Stimulated activated CD8-positive, alpha-beta memory T cell treated with anti-CD3 and anti-CD28 coated beads, Interleukin-15, amount 100 ng/mL, for 48 hours (primary cell): Measurements from ENCODE around the gene SDK2.
"Not testable (repeated sequence)": the region's sequence is repeated elsewhere in the genome, so short reads cannot be mapped to it uniquely, and the experiment has no call there.

ENCODE experiments used
- DNase-seq, 2 donors: peaks; one replicate each; pipeline ENCODE4 v3.0.0-alpha.2; 2020; ENCODE audit warnings: low read depth in 2 of 2

Gene SDK2

DNA sequence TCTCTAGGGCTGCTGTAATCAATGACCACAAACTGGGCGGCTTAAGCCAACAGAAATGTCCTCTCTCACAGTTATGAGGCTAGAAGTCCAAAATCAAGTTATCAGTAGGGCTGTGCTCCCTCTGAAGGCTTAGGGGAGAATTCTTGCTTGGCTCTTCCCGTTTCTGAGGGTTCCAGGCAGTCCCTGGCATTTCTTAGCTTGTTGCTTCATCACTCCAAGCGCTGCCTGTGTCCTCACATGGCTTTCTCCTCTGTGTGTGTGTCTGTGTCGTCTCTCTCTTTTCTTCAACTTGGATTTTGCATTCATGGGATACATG lies 318.8 kb downstream of the SDK2 start:
- DNase-seq = no peak

DNA sequence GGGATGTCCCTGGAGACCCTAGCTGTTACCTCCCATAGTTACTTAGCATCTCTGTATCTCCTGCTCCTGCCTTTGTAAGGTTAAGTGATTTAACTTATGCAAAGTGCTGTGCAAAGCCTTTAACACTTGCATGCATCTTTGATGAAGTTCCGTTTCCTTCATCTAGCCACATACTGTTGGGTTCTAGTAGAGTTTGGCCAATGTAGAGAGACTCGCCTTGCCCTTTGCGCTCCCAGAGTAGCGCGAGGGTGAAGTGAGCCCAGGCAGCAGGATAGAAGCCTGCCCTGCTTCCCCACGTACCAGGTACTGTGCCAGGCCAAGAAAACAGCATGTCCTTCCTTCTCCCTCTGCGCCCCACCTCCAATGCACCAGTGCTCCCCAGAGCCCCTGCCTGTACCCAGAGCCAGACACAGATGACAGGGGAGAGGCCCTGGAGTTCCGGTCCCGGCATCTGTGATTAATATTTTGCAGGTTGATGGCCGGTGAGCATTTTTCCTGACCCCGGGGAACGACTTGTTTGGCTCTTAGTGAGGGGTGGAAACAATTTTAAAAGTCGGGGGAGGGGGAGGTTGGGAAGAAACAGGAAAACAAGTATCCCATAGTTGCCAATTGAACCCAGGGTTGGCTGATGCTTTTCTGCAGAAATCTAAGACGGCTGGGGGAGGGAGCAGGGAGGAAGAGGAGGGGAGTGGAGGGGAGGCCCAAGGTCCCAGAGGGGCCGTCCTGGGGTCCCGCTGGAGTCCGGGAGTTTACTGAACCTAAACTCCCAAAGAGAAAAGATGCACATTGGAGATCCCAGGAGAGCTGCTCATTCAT lies 319.3 kb downstream of the SDK2 start:
- no peak for DNase-seq

DNA sequence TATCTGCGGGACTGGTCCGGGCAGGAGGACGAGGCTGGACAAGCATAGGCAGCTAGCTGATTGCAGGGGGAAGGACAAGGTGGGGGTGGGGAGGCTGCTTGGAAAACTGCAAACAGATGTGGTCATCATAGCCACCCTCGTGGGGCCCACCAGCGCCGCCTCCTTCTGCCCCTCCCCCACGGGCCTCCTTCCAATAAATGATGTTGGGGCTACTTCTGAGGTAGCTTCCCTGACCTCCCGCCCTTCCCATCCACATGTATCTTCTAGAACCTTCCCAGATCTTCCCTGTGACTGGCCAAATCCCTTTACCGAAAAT lies 320.1 kb downstream of the SDK2 start:
- no peak for DNase-seq

DNA sequence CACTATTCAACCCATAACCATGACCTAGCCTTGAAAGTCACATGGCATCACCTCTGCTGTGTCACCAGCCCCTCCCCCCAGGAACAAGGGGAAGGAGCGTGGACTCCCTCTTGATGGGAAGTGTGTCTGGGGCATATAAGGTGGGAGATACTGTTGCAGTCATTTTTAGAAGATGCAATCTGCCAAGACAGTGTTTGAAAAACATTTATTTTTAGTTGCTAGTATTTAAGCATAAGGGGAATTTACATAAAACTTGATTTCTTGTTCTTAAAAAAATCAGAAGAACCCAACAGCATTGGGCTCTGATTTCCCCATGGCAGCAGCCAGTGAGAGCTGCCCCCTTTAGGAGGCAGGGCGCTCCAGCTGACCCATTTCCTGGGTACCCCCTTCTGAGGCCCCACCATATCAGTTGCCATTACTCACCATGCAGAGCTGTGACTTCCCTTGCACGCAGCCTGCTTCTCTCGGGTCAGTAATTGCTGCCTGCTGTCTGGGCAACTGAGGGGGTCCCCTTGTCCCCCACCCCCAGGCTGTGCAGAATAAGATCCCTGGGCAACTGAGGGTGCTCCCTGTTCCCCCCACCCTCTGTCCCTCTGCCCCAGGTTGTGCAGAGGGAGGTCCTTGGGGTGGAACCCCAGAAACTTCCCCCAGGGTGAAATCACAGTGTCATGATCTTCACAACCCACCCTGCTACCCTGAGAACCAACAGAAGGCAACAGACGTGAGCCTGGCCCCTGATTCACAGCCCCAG lies 320.7 kb downstream of the SDK2 start:
- no peak for DNase-seq

DNA sequence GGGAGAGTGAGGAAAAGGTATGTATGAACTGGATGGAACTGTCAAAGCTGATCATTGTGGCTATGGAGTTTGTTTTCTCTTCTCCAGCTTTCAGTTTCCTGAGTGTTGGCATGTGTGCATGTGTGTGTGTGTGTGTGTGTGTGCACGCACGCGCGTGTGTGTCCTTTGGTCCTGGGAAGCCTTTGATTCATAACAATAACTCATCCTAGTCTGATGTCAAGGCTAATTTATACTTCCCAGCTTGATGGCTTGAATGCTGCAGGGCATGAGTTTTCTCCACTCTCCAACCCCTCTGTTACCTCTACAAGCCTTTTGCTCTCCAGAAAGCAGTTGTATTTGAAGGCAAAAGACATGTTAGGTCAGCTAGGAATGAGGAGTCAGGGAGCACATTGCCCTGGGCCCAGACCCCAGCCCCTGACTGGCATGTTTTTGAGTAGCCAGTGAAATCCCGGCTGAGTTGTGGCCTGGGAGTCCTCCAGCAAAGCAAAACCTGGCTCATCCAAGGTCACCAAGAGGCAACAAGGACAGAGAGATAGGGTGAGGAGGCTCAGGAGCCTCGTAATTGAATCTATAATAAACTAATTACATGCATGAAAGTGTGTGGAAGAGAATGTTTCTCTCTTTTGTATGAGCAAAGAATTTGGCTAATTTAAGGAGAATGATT lies 323.5 kb downstream of the SDK2 start:
- DNase-seq = no peak

DNA sequence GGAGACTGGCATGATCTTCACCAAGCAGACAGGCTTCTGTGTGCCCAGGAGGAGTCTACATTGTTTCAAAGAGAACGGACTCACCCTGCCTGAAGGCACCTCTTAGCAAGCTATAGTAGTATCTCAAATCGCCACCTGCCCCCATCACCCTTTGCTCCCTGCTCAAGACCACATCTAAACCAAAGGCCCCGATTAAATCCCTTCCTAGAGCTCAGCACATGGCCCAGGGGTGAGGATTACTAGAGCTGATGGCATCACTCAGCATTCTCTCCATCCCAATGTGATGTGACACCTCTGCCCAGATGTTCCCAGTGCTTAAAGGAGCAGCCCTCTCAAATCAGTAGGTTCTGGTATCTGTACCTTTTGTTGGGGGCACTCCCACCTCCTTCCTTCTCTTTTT lies 324.5 kb downstream of the SDK2 start:
- DNase-seq = no peak

DNA sequence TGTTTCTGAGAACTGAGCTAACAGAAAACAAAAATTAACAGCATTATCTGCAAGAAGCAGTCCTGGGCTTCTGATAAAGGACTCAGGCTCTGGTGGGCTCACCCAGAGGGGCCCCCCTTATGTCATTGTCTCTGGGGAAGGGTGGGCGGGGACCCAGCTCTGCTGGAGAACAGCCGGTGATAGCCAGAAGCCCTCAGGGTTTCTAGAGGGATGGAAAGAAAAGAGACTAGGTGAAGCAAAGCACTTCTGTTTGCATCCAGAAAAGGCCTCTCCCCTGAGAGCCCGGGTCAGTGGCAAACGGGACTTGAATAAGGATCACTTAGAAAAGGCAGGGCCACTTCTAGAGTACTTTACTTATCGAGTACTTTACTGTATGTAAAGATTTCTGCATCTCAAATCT lies 325.4 kb downstream of the SDK2 start:
- no peak for DNase-seq

DNA sequence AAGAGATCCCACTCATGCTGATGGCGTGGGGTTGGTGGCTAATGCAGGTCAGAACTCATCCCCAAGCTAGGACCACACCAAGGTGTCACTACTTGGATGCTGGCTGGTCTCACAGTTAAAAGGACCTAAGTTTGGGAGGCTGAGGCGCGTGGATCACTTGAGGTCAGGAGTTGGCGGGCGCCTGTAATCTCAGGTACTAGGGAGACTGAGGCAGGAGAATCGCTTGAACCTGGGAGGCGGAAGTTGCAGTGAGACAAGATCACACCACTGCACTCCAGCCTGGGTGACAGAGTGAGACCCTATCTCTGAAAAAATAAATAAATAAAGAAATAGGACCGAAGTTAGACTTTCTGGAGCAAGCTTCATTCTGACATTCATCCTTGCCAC lies 325.8 kb downstream of the SDK2 start:
- DNase-seq = no peak

DNA sequence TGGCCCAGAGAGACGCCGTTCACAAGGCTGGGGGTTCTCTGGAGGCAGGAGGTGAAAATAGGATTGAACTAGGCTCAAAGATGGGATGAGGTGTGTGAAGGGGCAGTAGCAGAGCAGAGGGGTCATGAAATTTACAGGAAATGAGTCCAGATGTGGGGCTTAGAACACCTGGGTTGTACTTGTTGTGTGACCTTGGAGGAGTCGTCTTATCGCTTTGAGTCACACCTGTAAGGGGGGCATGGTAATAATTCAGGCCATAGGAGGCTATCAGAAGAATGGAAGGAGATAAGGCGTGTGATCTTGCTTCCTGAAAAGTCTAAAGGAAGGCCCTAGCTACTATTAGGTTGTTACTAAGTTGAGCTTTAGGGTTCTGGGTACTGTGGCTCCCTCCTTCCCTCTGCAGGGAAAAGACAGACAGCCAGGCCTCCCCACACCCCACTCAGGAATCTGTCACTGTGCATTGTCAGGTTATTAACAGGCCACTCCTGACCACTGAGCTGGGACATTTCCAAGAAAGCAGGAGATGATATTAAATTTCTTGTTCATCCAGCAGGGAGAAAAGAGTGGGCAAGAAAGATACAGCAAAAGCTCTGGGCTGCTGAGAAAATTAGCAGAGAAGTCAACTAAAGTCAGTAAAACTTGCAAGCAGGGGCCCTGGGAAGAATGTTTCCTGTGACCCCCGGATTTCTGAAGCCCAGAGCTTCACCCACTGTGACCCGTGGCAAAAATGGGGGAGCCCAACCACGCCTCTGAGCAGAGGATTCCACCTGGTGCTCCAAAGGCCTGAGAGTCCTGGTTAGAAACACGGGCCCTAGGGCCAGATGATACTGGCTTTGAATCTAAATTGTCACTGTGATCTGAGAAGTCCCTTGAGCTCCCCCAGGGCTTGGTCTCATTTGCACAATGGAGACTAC lies 326.5 kb downstream of the SDK2 start:
- DNase-seq = no peak

DNA sequence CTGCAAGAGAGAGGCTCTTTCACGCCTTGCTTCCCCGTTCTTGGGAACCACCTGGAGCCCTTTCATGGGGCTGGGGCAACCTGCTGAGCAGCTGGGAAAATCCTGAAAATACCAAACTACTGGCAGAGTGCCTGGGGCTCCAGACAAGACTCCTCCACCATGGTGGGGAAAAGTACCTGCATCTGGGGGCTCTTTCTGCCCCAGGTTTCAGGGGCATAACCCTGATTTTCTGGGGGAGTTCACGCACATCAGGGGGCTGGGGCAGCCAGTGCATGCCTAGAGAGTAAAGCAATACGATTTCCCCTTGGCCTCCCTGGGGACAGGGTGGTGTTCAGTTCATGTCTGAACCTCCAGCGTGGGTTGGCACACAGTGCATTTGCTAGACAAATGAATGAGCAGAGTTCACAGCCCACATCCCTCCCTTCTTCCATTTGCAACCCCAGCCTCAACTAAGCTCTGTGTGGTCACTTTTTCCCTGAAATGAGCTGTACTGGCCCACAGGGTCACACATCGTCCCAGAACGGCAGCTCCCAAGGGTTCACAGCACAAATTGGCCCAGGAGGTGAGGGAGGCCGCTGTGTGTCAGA lies 327.2 kb downstream of the SDK2 start:
- DNase-seq = no peak

DNA sequence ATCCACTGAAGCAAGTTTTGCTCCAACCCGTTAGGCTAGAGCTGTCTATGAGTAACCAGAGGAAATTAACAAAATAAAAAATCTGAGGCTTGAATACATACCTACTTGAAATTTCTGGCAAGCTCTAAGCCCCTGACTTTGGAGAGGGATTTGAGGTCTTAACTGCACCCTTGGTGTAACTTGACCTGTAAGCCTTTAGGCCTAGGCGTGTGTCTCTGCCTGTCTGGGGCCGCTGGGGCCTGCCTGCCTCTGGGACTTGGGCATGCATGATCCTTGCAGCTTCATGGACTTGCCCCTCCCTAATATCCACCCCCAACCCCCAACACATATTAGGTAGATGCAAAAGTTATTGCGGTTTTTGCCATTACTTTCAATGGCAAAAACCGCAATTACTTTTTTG lies 328.8 kb downstream of the SDK2 start:
- DNase-seq = no peak

DNA sequence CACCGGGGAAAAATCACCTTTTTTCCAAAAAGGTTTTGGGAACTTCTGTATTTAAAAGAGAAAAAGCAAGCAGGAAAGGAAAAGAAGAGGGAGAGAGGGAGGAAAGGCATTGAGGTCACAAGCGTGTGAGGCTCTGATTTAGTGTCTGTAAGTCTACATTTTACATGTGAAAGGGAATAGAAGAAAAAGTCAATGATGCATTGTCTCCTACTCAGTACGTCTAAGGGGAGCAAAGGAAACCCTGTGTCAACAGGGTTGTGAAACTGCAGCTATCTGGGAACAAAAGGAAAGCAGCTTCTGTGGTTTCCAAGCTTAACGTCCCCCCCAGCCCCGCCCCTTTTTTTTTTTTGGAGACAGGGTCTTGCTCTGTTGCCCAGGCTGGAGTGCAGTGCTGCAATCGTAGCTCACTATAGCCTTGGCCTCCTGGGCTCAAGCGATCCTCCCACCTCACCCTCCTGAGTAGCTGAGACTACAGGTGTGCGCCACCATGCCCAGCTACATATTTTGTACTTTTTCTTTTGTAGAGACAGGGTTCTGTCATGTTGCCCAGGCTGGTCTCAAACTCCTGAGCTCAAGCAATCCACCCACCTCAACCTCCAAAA lies 330.6 kb downstream of the SDK2 start:
- no peak for DNase-seq

DNA sequence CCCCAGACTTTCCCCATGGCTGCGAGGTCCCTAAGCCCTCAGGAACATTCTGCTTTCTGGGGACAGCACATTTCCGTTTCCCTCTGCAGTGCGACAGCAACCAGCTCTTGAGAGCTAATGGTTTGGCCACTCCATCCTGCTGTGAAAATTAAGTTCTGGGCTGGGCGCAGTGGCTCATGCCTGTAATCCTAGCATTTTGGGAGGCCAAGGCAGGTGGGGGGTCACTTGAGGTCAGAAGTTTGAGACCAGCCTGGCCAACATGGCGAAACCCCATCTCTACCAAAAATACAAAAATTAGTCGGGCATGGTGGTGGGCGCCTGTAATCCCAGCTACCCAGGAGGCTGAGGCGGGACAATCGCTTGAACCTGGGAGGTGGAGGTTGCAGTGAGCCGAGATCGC lies 331.4 kb downstream of the SDK2 start:
- DNase-seq = not testable (repeated sequence)

DNA sequence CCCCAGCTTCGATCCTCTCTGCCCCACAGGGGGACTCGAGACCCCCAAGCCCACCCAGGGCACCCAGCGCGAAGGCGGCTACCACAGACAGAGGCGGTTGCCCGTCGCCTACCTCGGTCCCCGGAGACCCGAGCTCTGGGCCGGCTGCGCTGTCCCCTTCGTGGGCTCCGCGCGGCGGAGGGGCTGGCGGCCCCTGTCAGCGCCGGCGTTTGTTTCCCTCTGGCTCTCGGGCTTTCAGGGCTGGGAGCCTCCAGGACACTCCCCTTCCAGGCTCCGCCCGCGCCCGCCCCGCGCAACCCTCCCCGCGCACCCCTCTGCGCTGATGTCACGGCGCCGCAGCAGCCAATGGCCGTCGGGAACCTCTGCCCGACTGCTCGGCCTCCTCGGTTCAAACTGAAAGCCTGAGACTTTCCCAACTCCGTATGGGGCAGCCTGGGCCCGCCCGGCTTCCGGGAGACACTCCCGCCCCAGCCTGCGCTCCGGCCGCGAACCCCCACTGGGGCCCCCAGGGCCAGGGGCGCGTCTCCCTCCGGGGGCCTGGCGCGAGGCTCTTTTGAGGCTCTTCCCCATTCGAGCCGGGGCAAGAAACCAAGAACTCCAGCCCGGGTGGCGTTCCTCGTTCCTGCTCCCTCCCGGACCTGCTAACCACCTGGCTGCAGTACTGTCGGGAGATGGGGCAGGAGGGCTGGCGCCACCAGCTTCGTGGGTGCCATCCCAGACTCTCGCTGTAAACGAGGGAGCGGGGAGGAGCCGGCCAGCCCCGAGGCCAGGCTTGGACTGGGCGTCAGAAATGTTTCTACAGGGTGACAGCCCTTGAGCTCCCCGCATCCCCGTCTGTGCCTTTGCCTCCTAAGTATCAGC lies 332.2 kb downstream of the SDK2 start, which contains the start of gene CDC42EP4:
CDC42EP4 (minus strand) TSS at position 221 of the 861 bp plus-strand sequence. CDS start 25,501 bp downstream, outside the sequence.
- peak; percentile 77 to 81 for DNase-seq

DNA sequence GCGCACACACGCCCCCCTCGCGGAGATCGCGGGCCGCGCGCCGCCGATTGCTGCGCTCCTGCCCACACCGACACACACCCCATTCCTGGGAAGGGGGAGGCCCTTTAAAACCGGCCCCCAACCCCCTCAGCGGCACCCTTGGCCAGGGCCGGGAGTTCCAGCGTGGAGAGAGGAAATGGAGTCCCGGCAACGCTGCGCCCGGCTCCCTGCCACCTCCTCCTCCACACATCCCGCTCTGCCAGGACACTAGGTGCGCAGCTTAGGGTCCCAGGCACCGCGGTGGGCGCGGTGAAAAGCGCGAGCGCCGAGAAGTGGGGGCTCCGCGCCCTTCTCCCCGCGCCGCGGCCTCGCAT lies 332.8 kb downstream of the SDK2 start:
- peak in 1 of 2 donors; percentile 11 for DNase-seq

DNA sequence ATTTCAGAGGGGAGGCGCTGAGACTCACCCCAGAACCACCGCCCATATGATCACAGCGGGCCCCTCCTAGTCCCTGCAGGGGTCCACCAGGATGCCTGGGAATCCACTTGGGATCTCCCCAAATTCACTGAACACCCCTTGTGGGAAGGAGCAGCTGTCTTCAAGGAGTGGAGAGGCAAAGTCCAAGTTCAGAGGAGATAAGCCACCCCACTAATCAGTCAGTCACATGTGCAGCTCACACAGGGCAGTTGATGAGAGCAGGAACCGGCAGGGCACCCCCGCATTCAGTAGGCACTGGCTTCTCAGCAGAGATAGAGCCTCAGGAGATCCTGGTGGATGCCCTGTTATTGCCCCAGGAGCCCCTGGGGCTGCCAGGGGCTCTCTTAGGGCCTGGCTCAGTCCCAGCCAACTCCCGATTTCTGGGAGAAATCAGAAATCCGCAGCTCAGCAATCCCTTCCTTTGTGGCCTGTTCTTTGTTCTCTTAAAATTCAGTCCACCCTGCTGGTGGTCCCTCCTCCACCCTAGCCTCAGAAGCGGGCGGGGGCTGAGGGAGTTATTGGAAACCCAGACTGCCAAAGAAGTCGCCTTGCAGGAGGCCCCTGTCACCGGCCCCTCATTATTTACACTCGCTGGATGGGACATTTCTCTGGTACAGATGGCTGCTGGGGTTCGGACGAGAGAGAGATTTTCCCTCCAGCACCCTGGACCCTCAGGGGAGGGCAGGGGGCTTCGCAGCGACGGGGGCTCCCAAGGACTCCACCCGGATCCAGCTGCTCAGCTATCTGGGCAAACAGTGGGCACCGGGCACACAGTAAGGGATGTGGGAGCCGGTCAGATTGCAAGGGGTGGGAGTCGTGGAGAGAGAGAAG lies 334.3 kb downstream of the SDK2 start:
- no peak for DNase-seq

DNA sequence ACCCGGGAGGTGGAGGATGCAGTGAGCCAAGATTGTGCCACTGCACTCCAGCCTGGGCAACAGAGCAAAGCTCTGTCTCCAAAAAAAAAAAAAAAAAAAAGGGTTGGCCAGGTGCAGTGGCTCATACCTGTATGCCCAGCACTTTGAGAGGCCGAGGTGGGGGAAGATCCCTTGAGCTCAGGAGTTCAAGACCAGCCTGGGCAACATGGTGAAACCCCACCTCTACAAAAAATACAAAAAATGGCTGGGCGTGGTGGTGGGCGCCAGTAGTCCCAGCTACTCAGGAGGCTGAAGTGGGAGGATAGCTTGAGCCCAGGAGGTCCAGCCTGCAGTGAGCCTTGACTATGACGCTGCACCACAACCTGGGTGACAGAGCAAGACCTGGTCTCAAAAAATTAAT lies 335.3 kb downstream of the SDK2 start:
- not testable (repeated sequence) for DNase-seq

DNA sequence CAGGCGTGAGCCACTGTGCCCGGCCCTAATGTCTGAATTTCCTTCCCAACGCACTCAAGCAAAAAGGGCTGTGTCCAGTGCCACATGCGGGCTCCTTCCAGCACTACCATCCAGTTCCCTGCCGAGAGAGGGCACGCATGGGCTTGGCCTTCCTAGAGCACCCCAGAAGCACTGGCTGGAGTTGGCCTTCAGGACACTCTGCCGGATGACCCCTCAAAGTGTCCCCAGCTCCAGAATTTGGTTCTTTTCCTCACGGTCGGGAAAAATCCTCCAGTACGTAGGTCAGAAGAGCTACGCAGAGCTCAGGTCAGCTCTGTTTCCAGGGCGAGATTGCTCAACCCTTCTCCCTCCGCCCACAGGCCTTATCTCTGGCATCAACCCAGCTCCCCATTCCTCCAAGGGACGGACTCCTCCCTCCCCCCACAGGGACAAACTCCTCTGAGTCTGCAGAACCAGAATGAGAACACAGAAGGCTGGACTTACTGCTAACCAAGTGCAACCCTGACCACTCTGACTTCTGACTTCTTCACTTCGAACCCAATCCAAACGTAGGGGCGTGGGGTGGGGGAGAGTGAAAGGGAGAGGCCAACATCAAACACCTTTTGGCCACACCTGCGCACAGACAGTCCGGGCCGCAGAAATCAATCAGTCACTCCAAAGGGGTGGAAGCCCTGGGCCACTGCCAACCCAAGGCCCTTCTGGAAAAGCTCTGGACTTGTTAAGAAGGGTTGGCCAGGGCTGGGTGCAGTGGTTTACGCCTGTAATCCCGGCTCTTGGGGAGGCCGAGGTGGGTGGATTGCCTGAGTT lies 336.0 kb downstream of the SDK2 start:
- no peak for DNase-seq
